HG03378 (cell line): Measurements from ENCODE around the gene DPYD.

Source experiments
- ATAC-seq: cut with Tn5 transposase; IDR thresholded peaks from one replicate; pipeline ENCODE4 v1.9.1; 2021; ENCODE audit warnings: mild to moderate bottlenecking, moderate library complexity; ENCODE audit not compliant: unreplicated experiment

DPYD gene

DNA sequence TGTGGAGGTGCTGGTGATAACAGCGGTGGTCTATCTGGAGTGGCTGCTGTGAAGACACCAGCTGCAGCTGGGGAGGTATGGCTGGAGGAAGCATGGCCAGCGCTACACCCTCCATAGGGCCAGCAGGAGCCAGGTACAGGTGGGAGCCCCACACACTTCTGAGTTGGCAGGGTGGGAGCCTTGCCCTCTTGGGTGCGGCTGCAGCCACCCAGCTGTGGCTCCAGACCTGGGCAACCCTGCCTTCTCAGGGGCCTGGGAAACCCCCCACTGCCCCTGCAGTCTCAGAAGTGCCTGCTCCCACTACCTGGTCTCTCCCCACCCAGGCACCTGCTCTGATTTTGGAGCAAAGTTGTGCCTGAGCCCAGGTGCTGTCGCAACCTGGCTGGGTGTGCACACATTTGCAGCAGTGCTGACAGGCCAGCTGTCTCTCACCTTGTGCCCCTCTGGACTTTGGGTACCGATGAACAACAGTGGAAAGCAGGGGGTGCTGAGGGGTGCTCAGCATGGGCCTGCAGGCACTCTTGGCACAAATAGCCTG is 76.2 kb downstream of the DPYD start:
- no peak for ATAC-seq

DNA sequence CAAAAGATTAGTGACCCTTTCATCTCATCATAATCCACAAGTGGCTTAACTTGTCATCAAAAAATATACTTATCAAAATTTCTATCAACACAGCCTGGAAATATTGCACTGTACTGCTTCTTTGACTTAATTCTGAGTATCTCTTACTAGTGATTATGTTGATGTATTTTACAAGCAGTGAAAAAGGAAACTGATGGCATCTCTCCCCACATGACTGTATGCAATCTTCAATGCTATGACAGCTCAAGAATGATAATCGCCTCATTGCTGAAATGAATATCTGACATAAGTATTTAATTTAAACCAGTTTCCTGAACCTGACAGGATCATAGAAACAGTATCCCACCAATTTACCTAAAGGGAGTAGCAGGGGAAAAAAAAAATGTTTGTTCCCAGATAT is 79.5 kb downstream of the DPYD start:
- no peak for ATAC-seq

DNA sequence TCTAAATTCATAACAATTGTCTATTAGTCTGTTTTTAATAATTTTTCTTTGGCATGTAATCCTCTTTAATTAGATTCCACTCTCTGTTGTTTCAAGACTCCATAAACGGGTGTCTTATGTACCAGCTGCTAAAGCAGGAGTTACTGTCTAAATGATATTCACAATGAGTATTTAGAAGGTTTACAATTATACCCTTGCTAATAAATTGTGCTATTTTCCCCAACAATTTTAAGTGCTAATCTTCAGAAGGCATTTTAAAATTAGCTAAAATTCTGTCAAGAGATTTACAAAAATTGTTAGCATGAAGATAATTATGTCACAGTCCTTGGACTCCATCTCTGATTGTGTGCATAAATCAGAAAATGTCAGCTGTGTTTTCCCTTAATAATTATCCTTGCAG is 83.7 kb downstream of the DPYD start:
- ATAC-seq, result no peak

DNA sequence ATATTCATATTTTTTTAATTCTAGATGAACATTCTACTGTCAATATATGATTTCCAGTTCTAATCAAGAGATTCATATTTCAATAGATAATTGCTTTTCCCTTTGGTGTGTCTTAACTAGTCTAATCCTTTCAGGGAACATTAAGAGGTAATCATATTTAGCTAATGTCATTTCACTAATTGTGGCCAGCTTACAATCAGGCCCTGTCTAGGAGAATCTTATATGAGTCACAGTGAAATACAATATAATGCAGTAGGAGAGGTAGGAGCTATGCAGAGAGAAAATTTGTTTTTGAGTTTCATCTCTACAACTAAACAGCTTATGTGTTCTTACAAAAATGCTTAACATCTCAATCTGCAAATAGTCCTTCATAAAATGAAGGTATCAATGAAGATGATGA is 85.9 kb downstream of the DPYD start:
- ATAC-seq, result no peak

DNA sequence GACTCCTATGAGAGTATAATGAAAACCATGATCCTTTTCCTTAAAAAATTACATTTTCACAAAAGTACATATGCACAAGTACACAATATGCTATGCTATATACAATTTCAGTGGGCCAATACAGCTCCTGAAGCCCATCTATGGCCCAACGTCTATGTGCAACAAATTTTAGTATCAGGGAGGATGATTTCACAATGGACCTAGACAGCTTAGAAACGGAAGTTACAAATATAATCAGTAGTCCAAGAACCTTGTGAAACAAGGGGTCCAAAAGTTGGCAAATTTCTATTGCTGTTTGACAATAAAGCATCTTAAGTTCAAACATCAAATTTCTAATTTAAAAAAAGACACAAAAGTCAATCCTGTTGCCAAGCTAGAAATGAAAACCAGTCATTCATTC is 87.0 kb downstream of the DPYD start:
- ATAC-seq, result no peak

DNA sequence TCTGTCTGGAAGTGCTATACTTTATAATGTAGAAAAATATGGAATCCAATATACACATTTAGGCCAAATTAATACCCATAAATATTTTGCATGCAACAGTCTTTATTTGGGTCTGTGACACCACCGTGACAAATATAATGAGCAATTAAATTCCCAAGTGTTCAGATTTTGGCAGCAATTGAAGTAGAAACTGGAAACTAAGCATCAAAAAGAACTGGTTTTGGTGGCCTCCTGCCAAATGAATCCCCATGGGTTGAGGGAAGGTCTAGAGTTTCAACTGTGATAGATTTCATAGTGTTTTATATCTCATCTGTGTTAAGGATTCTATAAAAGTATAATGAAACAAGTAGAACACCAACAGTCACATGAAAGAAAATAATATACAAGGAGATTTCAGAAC is 88.4 kb downstream of the DPYD start:
- ATAC-seq, result no peak

DNA sequence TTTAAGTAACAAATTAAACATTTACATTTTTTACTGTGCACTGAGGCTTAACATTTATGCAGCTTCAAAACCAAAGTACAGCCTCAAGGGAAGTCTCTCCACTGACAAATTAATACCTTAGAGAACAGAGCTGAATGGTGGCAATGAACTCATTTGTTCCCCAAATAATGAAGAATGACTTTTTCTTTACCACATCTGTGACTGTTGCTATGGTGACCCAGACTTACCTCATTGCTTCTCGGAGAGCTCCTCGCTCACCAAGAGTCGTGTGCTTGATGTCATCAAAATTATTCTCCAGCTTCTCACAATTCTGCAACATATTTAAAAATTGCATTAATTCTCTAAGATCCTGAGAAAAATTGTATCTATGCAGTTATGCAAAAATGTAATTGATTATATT is 92.9 kb downstream of the DPYD start:
- ATAC-seq, result peak; percentile 75

DNA sequence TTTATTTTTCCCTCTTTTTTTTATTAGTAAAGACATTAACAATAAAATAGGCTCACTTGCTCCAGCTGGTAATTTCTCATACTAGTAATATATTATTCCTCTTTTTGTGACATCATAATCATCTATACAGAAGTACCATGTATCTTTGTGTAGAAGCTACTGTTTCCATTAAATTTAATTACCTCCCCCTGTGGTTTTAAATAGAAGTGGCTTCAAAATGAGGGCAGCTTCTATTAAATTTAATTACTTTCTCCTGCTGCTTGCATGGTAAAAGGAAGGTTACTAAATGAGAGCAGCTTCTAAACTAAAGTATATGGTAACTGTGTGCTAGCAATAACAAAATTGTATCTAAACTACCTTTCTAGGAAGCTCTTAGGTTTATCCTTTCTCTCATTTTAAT is 94.0 kb downstream of the DPYD start:
- ATAC-seq, result no peak

DNA sequence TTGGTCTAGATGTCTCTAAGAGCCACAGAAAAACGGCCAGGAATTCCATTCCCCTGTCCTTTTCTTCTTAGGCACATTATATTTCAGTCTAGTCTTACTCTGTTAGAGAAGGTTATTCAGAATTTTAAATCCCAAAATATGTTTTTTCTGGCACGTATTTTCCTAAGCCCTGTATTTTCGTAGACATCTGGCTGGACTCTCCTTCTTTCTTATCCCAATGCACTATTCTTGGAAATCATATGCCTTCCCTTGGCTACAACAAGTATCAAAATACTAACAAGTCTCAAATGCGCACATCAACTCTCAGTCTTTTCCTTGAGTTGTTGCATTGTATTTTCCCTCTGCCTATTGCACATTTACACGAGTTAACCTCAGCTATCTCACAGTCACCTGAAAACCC is 96.2 kb downstream of the DPYD start:
- ATAC-seq, result no peak

DNA sequence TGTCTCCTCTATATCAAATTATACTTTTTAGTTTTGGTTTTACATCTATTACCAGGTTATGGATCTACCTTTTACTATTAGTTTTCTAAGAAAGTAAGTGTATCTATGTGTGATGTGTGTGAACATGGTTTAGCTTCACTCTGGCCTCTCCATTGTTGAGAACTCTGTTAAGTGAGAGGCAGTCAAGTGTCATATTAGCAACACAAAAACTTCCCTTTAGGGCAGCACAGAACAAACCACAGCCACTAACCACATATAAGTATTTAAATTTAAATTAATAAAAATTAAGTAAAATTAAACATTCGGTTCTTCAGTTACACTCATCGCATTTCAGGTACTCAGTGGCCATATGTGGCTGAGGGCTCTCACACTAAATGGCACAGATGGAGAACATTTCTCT is 96.6 kb downstream of the DPYD start:
- ATAC-seq, result no peak

DNA sequence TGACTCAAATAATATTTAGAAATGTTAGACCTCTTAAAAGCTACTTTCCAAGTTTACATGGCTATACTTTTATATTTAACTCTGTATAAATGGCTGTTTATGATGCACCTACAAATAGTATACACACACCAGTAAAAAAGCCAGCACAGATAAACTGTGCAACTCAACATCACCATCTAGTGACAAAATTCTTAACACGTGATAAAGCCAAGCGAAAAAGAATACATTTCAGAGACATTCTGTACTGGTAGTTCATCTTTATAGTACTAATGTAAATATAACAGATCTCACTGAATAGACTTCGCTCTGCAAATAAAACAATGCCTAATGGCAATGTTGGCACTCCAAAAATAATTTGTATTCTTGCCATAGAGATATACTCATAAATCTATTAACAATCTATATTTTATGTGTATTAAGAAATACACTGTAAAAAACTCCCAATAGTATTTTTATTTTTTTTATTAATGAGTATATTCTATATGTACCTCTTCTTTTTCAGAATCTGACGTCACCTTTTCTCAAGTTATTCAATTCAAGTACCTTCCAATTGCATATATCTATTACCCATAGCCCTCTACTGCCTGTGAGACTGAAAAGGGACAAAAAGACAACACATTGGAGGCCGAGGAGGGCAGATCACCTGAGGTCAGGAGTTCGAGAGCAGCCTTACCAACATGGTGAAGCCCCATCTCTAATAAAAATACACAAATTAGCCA is 100.2 kb downstream of the DPYD start:
- ATAC-seq, result peak; percentile 70

DNA sequence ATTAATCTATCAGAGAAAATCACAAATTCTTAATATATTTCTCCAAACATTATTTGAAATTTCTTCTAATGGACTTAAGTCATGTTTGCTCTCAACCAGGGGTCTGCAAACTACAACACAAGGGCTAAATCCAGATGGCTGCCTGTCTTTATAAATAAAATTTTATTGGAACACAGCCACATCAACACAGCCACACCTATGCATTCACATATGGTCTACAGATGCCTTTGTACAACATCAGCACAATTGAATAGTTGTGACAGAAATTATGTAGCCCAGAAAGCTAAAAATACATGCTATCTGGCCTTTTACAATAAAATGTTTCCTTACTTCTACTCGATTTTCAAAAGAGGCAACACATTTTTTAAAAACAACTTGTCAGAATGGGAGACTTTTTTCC is 103.9 kb downstream of the DPYD start:
- no peak for ATAC-seq

DNA sequence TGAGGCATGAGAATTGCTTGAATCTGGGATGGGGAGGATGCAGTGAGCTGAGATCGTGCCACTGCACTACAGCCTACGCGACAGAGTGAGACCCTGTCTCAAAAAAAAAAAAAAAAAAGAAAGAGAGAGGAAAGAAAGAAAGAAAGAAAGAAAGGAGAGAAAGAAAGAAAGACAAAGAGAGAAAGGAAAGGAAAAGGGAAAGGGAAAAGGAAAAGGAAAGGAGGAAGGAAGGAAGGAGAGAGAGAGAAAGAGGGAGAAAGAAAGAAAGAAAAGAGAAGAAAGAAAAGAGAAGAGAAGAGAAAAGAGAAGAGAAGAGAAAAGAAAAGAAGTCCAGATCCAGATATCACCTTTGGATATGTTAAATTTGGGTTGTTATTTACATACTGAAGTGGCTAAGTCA is 106.0 kb downstream of the DPYD start:
- ATAC-seq, result no peak

DNA sequence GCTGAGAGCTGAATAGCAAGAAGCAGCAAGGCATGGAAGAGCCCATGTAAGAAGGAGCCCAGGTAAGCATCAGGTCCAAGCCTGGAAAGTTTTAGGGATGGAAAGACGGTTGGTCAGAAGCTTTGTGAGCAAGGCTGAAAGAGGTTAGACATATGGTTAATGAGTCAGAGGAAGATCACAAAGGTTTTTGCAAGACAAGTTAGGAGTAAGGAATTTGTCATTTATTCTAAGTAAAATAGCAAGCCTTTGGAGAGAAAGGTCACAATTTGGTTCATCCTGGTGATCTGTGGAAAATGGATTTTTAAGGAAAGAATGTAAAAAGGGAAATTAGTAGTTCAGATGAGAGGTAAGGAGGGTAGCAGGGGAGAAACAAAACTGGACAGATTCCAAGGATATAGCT is 106.7 kb downstream of the DPYD start:
- ATAC-seq, result no peak

DNA sequence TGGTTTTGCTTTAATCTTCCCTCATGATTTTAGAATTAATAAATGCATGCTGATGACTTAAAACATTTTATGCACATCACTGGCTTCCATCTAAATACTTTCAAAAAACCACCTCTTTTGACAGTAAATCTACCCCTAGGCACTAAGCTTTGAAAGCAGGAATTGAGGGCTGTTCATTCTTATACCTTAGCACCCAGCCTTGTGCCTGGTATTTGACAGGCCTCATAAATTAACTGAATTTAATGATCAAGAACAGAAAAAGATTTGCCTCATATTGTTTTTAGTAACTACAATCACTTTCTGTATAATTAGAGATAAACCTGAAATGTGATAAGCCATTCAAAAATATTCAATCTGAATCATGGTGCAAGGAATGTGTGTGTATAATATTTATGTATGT is 108.8 kb downstream of the DPYD start:
- ATAC-seq, result no peak

DNA sequence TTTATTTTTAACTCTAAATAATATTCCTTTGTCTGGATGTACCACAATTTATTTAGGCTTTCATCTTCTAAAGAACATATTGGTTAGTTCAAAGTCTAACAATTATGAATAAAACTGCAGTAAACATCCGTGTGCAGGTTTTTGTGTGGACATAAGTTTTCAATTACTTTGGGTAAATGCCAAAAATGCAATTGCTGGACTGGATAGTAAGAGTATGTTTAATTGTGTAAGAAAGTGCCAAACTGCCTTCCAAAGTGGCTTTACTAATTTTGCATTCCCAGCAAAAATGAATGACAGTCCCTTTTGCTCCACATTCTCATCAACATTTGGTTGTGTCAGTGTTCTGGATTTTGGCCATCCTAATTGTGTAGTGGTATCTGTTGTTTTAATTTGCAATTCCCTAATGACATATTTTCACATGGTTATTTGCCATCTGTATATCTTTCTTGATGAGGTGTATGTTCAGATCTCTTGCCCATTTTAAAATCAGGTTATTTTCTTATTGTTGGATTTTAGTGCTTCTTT is 113.8 kb downstream of the DPYD start:
- ATAC-seq, result no peak

DNA sequence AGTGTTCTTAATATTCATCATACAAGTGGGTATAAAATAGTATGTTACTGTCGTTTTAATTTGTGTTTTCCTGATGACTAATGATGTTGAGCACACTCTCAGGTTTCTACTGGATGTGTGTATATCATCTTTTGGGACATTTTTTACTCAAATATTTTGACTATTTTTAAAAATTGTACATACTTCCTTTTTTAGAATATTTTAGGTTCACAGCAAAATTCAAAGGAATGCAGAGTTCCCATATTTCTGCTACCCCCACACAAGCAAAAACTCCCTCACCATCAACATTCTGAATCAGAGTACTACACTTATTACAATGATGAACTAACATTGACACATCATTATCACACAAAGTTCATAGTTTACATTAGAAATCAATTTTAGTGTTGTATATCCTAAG is 114.5 kb downstream of the DPYD start:
- ATAC-seq, result no peak

DNA sequence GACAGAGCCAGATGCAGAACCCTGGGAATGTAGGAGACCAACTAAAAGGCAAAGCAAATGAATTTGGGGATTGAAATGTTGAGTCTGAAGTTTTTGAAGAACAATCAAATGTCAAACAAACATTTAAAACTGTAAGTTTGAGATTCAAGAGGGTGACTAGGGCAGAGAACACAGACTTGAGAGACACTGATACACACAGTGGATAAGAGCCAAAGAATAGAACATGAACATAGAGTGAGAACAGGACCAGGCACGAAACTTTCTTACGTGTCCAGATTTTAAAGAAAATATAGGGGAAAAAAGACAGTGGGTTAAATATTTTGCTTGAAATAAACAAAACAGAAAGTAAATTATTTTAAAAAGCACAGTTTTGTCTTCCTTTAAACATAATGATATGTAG is 115.7 kb downstream of the DPYD start:
- ATAC-seq, result no peak

DNA sequence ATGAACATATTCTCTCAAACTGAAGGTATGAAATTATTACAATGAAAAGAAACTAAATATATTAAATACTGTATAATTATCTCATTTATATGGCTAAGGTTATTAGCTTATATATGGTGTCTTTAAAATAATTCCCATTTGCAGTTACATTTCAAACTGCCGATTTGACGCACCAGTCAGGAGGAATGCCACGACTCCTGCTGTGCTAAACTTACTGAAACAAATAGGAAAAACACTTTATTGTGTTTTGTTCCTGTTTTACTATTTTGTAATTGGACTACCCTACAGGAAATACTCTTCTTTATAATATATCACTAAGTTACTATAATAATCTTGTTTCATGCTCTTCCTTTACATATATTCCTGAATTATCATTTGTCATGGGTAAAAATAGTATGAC is 117.8 kb downstream of the DPYD start:
- ATAC-seq, result no peak

DNA sequence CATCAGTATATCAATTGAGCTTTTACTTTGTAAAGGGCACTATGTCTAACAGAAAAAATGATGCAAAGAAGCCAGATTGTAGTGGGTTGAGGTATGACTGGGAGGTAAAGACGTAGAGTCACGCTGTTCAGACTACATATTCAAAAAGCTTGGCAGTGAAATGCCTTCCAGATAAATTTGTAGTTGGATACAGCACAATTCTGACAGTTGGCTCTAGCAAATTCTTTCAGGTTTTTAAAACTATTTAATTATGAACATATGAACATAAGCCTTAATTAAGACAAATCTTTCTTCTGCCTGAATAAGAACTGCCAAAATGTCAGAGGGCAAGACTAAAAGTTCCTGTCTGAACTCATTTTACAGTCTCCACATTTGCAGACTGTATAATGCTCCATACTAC is 118.8 kb downstream of the DPYD start:
- no peak for ATAC-seq

DNA sequence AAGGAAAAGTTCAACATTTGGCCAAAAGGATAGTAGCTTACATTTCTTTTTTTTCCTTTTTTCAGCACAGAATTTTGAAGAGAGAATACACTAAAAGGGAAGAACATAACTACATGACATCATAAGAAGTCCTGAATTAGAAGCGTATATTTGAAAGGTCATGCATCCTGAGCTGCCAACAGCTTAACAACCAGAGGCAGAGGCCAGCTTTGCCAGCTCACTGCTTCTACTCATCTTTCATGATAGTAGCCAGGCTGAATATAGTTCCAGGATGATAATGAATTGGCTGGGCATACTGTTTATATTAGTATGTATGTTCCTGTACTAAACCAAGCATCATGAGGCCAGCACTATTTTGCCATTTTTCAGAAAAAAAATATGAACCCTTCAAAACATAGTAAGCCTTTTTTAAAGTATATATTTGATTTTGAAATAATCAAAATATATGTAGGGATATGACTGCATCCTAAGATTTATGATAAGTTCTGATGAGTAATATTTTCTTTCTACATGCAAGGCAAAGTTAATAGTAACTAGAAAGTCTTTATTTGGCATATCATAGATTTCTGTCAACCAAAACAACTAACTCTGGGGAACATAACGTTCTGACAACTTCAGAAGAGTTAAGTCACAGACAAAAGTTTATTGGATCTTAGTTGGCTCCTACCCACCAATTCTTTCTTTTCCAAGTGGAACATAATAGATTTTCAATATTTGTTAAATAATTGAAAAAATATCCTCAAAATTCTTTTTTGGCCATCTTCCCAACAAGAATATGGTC is 123.2 kb downstream of the DPYD start:
- no peak for ATAC-seq

DNA sequence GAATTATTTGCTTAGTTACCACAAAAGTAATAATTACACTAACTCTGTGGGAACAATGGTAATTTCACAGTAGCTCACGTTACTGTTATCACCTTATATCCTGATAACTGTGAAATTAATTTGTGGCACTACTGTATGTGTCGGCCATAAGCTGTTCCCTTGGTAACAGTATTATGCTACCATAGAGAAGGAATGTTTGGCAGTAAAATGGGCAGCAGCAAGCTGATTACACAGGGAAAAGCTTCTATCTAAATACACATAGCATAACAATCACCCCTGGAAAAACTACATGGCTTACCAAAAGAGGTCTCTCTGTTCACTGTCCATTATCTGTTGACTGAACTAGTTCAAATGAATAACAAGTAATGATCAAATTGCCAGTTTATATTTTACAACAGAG is 124.1 kb downstream of the DPYD start:
- no peak for ATAC-seq
